Breast epithelium (tissue), 3 donors: Measurements from ENCODE around the gene FUT7.

Source experiments
- CTCF ChIP-seq, 3 donors: fragments of 450-650 bp; IDR thresholded peaks; one replicate each; pipeline ENCODE4 v1.5.1; 2016 to 2017; ENCODE audit warnings: antibody characterized with exemption in 3 of 3, mild to moderate bottlenecking in 3 of 3, moderate library complexity in 3 of 3
- POLR2AphosphoS5 ChIP-seq, 3 donors: sonication (generic); formaldehyde crosslinking; IDR thresholded peaks; one replicate each; pipeline ENCODE4 v1.6.1; 2017; ENCODE audit warnings: antibody characterized with exemption in 3 of 3

DNA sequence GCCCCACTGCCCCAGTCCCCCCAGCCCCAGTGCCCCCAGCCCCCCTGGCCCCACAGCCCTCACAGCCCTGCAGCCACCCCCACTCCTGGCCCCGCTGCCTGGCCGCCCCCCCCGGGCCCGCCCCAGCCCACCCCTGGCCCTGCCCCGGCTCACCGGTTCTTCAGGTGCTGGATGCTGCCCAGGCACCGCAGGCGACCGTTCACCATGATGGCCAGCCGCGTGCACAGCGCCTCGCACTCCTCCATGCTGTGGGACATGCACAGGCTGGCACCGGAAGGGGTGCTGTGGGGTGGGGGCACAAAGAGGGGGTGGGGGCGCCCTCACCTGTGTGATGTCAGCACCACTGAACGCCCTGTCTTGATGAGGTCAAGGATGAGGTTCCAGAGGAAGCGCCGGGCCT is 22.7 kb downstream of the FUT7 start:
- TF ChIP-seq CTCF (IDR thresholded peaks at IDR 0.05) (no peak), POLR2AphosphoS5 (IDR thresholded peaks at IDR 0.05) (no peak)
